Mesendoderm (in vitro differentiated cells): ENCODE measurements around the gene TTBK2.

Experiments used
- DNase-seq: peaks from one replicate; pipeline ENCODE4 v3.0.0; 2013
- H2AK5ac ChIP-seq: 2 replicates; pipeline ENCODE4 v1.6.1; 2013; ENCODE audit warnings: low read length, inconsistent platforms
- H2BK120ac ChIP-seq: 2 replicates; pipeline ENCODE4 v1.6.1; 2013; ENCODE audit warnings: low read depth, mild to moderate bottlenecking, low read length, moderate library complexity, mixed read lengths
- H2BK15ac ChIP-seq: replicated peaks from 2 replicates; pipeline ENCODE4 v1.6.1; 2013; ENCODE audit warnings: low read depth, mild to moderate bottlenecking, moderate library complexity
- H2BK5ac ChIP-seq: 2 replicates; pipeline ENCODE4 v1.6.1; 2013; ENCODE audit warnings: low read length, inconsistent platforms
- H3K18ac ChIP-seq: 2 replicates; pipeline ENCODE4 v1.6.1; 2013; ENCODE audit warnings: mild to moderate bottlenecking, low read length, mixed read lengths
- H3K23ac ChIP-seq: one replicate; pipeline ENCODE4 v1.6.1; 2013; ENCODE audit warnings: low read length
- H3K27ac ChIP-seq: 2 replicates; pipeline ENCODE4 v1.5.1; 2013; ENCODE audit warnings: low read depth, mild to moderate bottlenecking, inconsistent platforms, low read length, moderate library complexity
- H3K27me3 ChIP-seq: 2 replicates; pipeline ENCODE4 v1.6.1; 2013; ENCODE audit warnings: low read length, control low read depth, mild to moderate bottlenecking, inconsistent platforms; ENCODE audit not compliant: insufficient read depth, poor library complexity
- H3K36me3 ChIP-seq: 2 replicates; pipeline ENCODE4 v1.6.1; 2013; ENCODE audit warnings: low read length, inconsistent platforms; ENCODE audit not compliant: control insufficient read depth, insufficient read depth
- H3K4ac ChIP-seq: one replicate; pipeline ENCODE4 v1.6.1; 2013; ENCODE audit warnings: low read depth, mild to moderate bottlenecking, low read length, moderate library complexity
- H3K4me1 ChIP-seq: 2 replicates; pipeline ENCODE4 v1.6.1; 2013; ENCODE audit warnings: low read depth, low read length, inconsistent platforms; ENCODE audit not compliant: control insufficient read depth
- H3K4me2 ChIP-seq: 2 replicates; pipeline ENCODE4 v1.6.1; 2013; ENCODE audit warnings: low read length
- H3K4me3 ChIP-seq: 2 replicates; pipeline ENCODE4 v1.5.1; 2013; ENCODE audit warnings: mild to moderate bottlenecking, low read length
- H3K56ac ChIP-seq: one replicate; pipeline ENCODE4 v1.6.1; 2013; ENCODE audit warnings: low read length
- H3K79me1 ChIP-seq: 2 replicates; pipeline ENCODE4 v1.6.1; 2013; ENCODE audit warnings: low read length, inconsistent platforms
- H3K79me2 ChIP-seq: 2 replicates; pipeline ENCODE4 v1.6.1; 2013; ENCODE audit warnings: mild to moderate bottlenecking, low read length; ENCODE audit not compliant: control insufficient read depth, insufficient read depth
- H3K9ac ChIP-seq: 2 replicates; pipeline ENCODE4 v1.6.1; 2013; ENCODE audit warnings: low read length, inconsistent platforms
- H4K5ac ChIP-seq: one replicate; pipeline ENCODE4 v1.6.1; 2013; ENCODE audit warnings: low read length
- H4K8ac ChIP-seq: one replicate; pipeline ENCODE4 v1.6.1; 2013; ENCODE audit warnings: low read depth, mild to moderate bottlenecking, control low read depth, low read length, moderate library complexity
- WGBS: extraction: QIAGEN DNeasy Blood & Tissue Kit; methylation state at CpG from one replicate; pipeline ENCODE4 v1.1.7; 2013; ENCODE audit warnings: low lambda C conversion rate, missing lambda C conversion rate; ENCODE audit not compliant: insufficient coverage; ENCODE audit errors: extremely low coverage; 5-methylcytosine and 5-hydroxymethylcytosine counted together

Gene TTBK2

DNA sequence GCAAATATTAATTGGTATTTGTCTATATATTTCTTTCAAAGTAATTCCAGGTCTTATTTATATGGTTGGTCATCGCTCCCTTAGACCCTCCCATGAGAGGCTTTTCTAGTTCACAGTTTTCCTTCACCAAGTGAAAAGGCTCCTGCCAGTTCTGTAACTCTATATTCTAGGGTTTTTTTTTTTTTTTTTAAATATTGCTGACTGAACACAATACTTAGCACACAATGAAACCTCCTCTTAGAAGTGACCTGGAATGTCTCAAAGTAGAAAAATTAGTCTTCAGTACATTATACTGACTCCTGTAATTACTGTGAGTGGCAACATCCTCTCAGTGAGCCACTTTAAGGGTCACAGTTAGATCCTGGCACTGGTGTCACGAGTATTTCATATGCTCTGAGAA lies 135.0 kb downstream of the TTBK2 start:
- Histone ChIP-seq H3K36me3 (no peaks in the 10 kb centered on the region), H3K4ac (no peak overlapping the region), H3K18ac (no peak overlapping the region), H3K27ac (no peak overlapping the region), H3K56ac (no peak overlapping the region), H2AK5ac (no peak overlapping the region), H3K4me3 (no peak overlapping the region), H3K4me1 (no peaks in the 10 kb centered on the region), H2BK5ac (no peak overlapping the region), H2BK15ac (no peak overlapping the region), H3K27me3 (no peaks in the 10 kb centered on the region), H3K79me1 (no peaks in the 10 kb centered on the region), H4K8ac (no peak overlapping the region), H3K23ac (no peak overlapping the region), H4K5ac (no peak overlapping the region), H3K79me2 (no peaks in the 10 kb centered on the region), H3K9ac (no peak overlapping the region), H2BK120ac (no peak overlapping the region), H3K4me2 (no peak overlapping the region)
- WGBS: no CpG with 5 or more reads among the region's 2 CpGs
- no peak for DNase-seq

DNA sequence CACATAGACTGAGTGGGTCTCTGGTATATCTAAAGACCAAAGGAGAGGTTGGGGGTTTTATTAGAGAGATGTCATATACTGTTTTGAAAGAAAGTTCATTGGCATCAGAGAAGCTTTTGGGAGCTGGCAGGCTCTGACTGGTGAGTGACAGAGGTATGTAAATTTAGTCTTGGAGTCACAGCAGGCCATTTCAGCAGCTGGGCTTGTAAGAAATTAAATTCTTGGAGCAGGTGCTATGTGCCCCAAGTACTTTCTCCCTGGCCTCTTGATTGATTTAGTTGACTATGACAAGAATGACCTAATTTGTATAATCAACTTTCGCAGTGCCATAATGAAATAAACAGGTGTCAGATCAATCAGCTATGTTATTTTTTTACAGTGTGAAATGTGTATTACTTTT lies 135.9 kb downstream of the TTBK2 start:
- H3K27ac ChIP-seq: no peak overlapping the region
- H2BK5ac ChIP-seq: no peak overlapping the region
- H3K4me3 ChIP-seq: no peak overlapping the region
- no peaks in the 10 kb centered on the region for H3K79me2 ChIP-seq
- H3K4ac ChIP-seq: no peak overlapping the region
- H3K9ac ChIP-seq: no peak overlapping the region
- no peak overlapping the region for H3K56ac ChIP-seq
- H2AK5ac ChIP-seq: no peak overlapping the region
- no peak overlapping the region for H3K18ac ChIP-seq
- no peak overlapping the region for H3K4me2 ChIP-seq
- no peak overlapping the region for H3K23ac ChIP-seq
- no peak overlapping the region for H2BK15ac ChIP-seq
- no peaks in the 10 kb centered on the region for H3K4me1 ChIP-seq
- DNase-seq: no peak
- no CpG with 5 or more reads among the region's 1 CpG for WGBS
- no peak overlapping the region for H4K5ac ChIP-seq
- H3K36me3 ChIP-seq: no peaks in the 10 kb centered on the region
- H4K8ac ChIP-seq: no peak overlapping the region
- no peak overlapping the region for H2BK120ac ChIP-seq
- H3K79me1 ChIP-seq: no peaks in the 10 kb centered on the region
- no peaks in the 10 kb centered on the region for H3K27me3 ChIP-seq

DNA sequence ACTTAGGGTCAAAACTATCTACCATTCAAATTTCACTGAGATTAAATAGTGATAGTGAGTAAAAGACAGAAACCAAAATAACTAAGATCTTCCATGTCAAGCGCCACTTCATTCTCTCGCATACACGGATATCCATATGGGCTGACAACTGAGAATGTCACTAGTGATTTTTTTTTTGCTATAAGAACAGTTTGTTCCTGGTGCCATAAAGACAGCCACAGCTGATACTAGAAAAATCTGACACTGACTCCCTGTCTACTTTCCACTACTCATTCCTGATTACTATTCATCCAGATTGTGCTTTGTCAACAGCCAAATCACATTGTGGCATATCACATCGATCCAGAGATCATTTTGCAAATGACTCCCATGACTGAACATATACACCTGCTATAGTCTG lies 137.9 kb downstream of the TTBK2 start:
- H2BK120ac ChIP-seq: no peak overlapping the region
- no peak overlapping the region for H3K23ac ChIP-seq
- H2AK5ac ChIP-seq: no peak overlapping the region
- no CpG with 5 or more reads among the region's 4 CpGs for WGBS
- no peaks in the 10 kb centered on the region for H3K79me2 ChIP-seq
- no peak overlapping the region for H3K56ac ChIP-seq
- no peak overlapping the region for H3K4ac ChIP-seq
- H4K5ac ChIP-seq: no peak overlapping the region
- H3K79me1 ChIP-seq: no peaks in the 10 kb centered on the region
- H2BK5ac ChIP-seq: no peak overlapping the region
- H3K27ac ChIP-seq: no peak overlapping the region
- H3K9ac ChIP-seq: no peak overlapping the region
- no peak overlapping the region for H3K4me2 ChIP-seq
- H3K36me3 ChIP-seq: no peaks in the 10 kb centered on the region
- no peaks in the 10 kb centered on the region for H3K27me3 ChIP-seq
- no peak for DNase-seq
- no peak overlapping the region for H4K8ac ChIP-seq
- H3K4me3 ChIP-seq: no peak overlapping the region
- H3K4me1 ChIP-seq: no peaks in the 10 kb centered on the region
- H2BK15ac ChIP-seq: no peak overlapping the region
- no peak overlapping the region for H3K18ac ChIP-seq

DNA sequence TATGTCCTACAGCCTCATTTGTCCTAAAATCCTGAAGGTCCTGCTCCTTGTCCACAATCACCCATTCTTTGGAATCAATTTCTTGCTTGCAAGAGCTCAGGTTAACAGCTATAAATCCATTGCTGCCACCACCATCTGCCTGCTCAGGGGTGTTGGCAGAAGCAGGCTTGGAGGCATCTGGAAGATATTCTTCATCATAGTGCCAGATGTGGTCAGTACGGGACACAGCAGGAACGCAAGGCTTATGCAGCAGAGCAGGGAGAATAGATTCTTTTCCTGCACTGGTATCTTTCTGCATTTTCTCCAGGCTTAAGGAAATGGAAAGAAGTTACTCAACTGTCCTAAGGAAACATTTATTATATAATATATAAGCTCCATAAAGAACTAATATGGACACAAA lies 145.2 kb downstream of the TTBK2 start:
- no CpG with 5 or more reads among the region's 2 CpGs for WGBS
- H3K27ac ChIP-seq: no peak overlapping the region

DNA sequence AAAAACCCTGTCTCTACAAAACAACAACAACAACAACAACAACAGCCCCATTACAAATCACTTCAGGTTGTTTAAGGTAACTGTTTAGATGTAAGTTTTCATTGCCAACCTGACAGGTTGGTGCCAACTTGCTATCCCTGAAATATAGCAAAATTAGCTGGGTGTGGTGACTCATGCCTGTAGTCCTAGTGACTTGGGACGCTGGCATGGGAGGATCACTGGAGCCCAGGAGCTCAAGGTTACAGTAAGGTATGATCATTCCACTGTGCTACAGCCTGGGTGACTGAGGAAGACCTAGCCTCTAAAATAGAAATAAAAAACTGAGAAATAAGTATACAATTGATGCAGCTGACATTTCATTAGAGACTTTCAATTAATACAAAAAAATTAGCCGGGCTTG lies 147.7 kb downstream of the TTBK2 start:
- Histone ChIP-seq H2BK120ac (no peak overlapping the region), H3K9ac (no peak overlapping the region)
- no CpG with 5 or more reads among the region's 2 CpGs for WGBS

More for the DNA sequence above, 145.2 kb downstream of the TTBK2 start:
- no peak overlapping the region for H3K4ac ChIP-seq
- no peak overlapping the region for H2AK5ac ChIP-seq
- H3K27me3 ChIP-seq: no peaks in the 10 kb centered on the region
- no peaks in the 10 kb centered on the region for H3K36me3 ChIP-seq
- H2BK15ac ChIP-seq: no peak overlapping the region
- no peak overlapping the region for H3K56ac ChIP-seq
- H3K4me3 ChIP-seq: no peak overlapping the region
- no peak overlapping the region for H2BK120ac ChIP-seq
- H3K79me1 ChIP-seq: no peaks in the 10 kb centered on the region
- no peaks in the 10 kb centered on the region for H3K4me1 ChIP-seq
- H3K18ac ChIP-seq: no peak overlapping the region
- no peak for DNase-seq
- H2BK5ac ChIP-seq: no peak overlapping the region
- no peak overlapping the region for H3K9ac ChIP-seq
- no peaks in the 10 kb centered on the region for H3K79me2 ChIP-seq
- H3K4me2 ChIP-seq: no peak overlapping the region
- no peak overlapping the region for H4K5ac ChIP-seq
- H4K8ac ChIP-seq: no peak overlapping the region
- no peak overlapping the region for H3K23ac ChIP-seq

DNA sequence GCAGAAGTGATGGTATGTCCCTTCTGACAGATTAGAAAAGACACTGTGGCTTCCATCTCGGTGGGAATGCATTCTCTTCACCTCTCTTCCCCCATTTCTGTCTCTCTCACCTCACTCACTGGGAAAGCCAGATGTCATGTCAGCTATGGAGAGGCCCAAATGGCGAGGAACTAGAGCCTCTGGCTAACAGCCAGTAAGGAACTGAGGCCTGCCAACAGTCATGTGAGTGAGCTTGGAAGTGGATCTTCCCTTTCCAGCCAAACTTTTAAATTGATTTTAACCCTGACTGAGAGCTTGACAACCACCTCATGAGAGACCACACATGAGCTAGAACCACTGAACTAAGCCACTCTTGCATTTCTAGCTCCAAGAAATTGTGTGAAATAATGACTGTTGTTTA lies 148.4 kb downstream of the TTBK2 start:
- H2BK15ac ChIP-seq: no peak overlapping the region
- H4K5ac ChIP-seq: no peak overlapping the region
- no peak overlapping the region for H3K4ac ChIP-seq
- no peak overlapping the region for H2BK120ac ChIP-seq
- no peak overlapping the region for H2BK5ac ChIP-seq
- H3K79me1 ChIP-seq: no peaks in the 10 kb centered on the region
- H3K4me1 ChIP-seq: no peaks in the 10 kb centered on the region
- WGBS: no CpG with 5 or more reads among the region's 2 CpGs
- no peak overlapping the region for H3K56ac ChIP-seq
- no peaks in the 10 kb centered on the region for H3K79me2 ChIP-seq
- H2AK5ac ChIP-seq: no peak overlapping the region
- H3K4me2 ChIP-seq: no peak overlapping the region
- H3K27me3 ChIP-seq: no peaks in the 10 kb centered on the region
- no peak overlapping the region for H3K9ac ChIP-seq
- no peak overlapping the region for H3K18ac ChIP-seq
- no peaks in the 10 kb centered on the region for H3K36me3 ChIP-seq
- H4K8ac ChIP-seq: no peak overlapping the region
- no peak overlapping the region for H3K27ac ChIP-seq
- no peak overlapping the region for H3K23ac ChIP-seq
- H3K4me3 ChIP-seq: no peak overlapping the region
- no peak for DNase-seq

More for the DNA sequence above, 147.7 kb downstream of the TTBK2 start:
- Histone ChIP-seq H3K4me3 (no peak overlapping the region), H3K4ac (no peak overlapping the region), H3K27ac (no peak overlapping the region), H3K23ac (no peak overlapping the region), H3K36me3 (no peaks in the 10 kb centered on the region), H2AK5ac (no peak overlapping the region), H3K79me2 (no peaks in the 10 kb centered on the region), H3K4me1 (no peaks in the 10 kb centered on the region), H4K8ac (no peak overlapping the region), H2BK15ac (no peak overlapping the region), H3K27me3 (no peaks in the 10 kb centered on the region), H3K79me1 (no peaks in the 10 kb centered on the region), H3K4me2 (no peak overlapping the region), H3K18ac (no peak overlapping the region), H3K56ac (no peak overlapping the region), H2BK5ac (no peak overlapping the region), H4K5ac (no peak overlapping the region)
- no peak for DNase-seq
